Tibial nerve (tissue), 4 donors: Measurements from ENCODE around the gene PDE3A. TPM values are rescaled to one million over a fixed set of nuclear protein-coding genes. Genes with fewer than 3 reads are reported as not detected.

Experiments used
- DNase-seq, 2 donors: peaks; one replicate each; pipeline ENCODE4 v3.0.0-alpha.2; 2019; ENCODE audit warnings: low spot score in 2 of 2
- H3K27ac ChIP-seq, 4 donors: fragments of 200-600 bp; sonication (generic) in 3 of 4; one replicate each; pipeline ENCODE4 v1.5.1; 2017 to 2019; ENCODE audit warnings: mild to moderate bottlenecking in 1 of 4
- H3K27me3 ChIP-seq, 2 donors: fragments of 200-600 bp; sonication (generic) in 1 of 2; one replicate each; pipeline versions ENCODE4 v1.5.1 to v1.6.0; 2017 to 2019
- H3K36me3 ChIP-seq, 3 donors: fragments of 200-600 bp; sonication (generic); one replicate each; pipeline ENCODE4 v1.5.1; 2018 to 2019
- H3K4me1 ChIP-seq, 4 donors: fragments of 200-600 bp; sonication (generic) in 3 of 4; one replicate each; pipeline ENCODE4 v1.5.1; 2017 to 2019
- H3K4me3 ChIP-seq, 4 donors: fragments of 200-600 bp; sonication (generic) in 3 of 4; one replicate each; pipeline ENCODE4 v1.5.1; 2017 to 2019; ENCODE audit warnings: mild to moderate bottlenecking in 1 of 4, moderate library complexity in 1 of 4
- H3K9me3 ChIP-seq, 4 donors: fragments of 200-600 bp; sonication (generic) in 3 of 4; one replicate each; pipeline ENCODE4 v1.5.1; 2017 to 2019
- EP300 ChIP-seq, 2 donors: sonication (generic); formaldehyde crosslinking; IDR thresholded peaks; one replicate each; pipeline ENCODE4 v1.6.1; 2017; ENCODE audit warnings: antibody characterized with exemption in 2 of 2, mild to moderate bottlenecking in 1 of 2
- POLR2A ChIP-seq, 2 donors: fragments of 450-650 bp; IDR thresholded peaks; one replicate each; pipeline ENCODE4 v1.6.1; 2017; ENCODE audit warnings: antibody characterized with exemption in 2 of 2, mild to moderate bottlenecking in 2 of 2, moderate library complexity in 2 of 2
- WGBS, 2 donors: methylation state at CpG; one replicate each; pipeline ENCODE4 v1.1.5; 2018; 5-methylcytosine and 5-hydroxymethylcytosine counted together
- total RNA-seq, 4 donors: library from RNA; depleted of rRNA; stranded (reverse); fragments of >200 nt; gene quantifications; one replicate each; pipeline ENCODE4 v1.1.0, GENCODE V29; 2016
- TF ChIP-seq, protein P1 (sequence below), 5 experiments: fragments of 200-600 bp in 3 of 5; fragments of 450-650 bp in 2 of 5; sonication (generic) in 3 of 5; IDR thresholded peaks; one replicate each; pipeline ENCODE4 v1.5.1; 2016 to 2019; ENCODE audit warnings: antibody characterized with exemption in 5 of 5, mild to moderate bottlenecking in 3 of 5, moderate library complexity in 2 of 5

PDE3A gene
- total RNA-seq, 4 donors from 2014 or later, result 11.4 to 17.6 (median 12.9) TPM

DNA sequence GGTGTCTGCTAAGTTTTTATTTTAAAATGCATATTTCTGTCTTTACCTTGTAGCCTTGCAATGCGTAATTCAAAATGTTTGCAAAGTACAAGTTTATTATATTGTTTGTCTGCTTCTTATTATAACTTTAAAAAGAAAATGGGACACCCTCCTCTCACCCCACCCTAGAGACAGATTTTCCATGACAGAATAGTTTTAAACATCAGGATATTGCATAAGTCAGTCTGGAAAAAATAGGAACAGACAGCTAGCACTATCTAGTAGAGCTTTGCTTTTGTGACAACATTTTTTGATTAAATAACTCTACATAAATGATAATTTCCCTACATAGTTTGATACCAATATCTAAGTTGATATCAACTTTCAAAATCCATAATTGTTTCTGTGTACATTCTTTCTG is 71.3 kb downstream of the PDE3A start:
- 49 to 82% methylated on average over 1 of the region's 1 CpG for WGBS, 2 donors
- Histone ChIP-seq H3K36me3 (no peaks in the 10 kb centered on the region), H3K4me1 (peaks cover 0 to 22% (median 2%) of the 10 kb centered on the region in 4 donors), H3K9me3 (no peaks in the 10 kb centered on the region), H3K27ac (peak overlapping the region in 1 of 4 donors; percentile 50), H3K27me3 (no peaks in the 10 kb centered on the region), H3K4me3 (no peak overlapping the region)
- TF ChIP-seq, protein P1, sequence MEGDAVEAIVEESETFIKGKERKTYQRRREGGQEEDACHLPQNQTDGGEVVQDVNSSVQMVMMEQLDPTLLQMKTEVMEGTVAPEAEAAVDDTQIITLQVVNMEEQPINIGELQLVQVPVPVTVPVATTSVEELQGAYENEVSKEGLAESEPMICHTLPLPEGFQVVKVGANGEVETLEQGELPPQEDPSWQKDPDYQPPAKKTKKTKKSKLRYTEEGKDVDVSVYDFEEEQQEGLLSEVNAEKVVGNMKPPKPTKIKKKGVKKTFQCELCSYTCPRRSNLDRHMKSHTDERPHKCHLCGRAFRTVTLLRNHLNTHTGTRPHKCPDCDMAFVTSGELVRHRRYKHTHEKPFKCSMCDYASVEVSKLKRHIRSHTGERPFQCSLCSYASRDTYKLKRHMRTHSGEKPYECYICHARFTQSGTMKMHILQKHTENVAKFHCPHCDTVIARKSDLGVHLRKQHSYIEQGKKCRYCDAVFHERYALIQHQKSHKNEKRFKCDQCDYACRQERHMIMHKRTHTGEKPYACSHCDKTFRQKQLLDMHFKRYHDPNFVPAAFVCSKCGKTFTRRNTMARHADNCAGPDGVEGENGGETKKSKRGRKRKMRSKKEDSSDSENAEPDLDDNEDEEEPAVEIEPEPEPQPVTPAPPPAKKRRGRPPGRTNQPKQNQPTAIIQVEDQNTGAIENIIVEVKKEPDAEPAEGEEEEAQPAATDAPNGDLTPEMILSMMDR (IDR thresholded peaks at IDR 0.05), result no peak
- TF ChIP-seq EP300 (IDR thresholded peaks at IDR 0.05) (no peak), POLR2A (IDR thresholded peaks at IDR 0.05) (no peak)
- DNase-seq, result no peak

DNA sequence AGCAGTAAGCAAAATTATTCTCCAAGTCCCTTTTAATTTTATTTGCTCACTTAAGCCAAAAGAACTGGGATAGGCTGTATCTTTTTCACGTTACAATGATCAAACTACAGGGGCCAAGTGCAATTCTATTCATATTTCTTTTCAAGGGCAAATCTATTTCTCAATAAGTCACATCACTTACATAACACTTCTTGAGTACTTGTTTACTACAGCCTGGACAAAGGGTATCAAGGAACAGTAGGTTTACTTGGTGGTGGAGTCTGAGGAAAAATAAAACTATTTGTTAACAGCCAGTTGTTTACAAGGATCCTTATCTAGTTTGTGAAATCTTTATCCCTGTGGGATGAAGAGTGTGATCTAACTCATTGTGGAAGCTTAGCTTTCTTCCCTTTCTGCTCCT is 72.1 kb downstream of the PDE3A start:
- no peaks in the 10 kb centered on the region for H3K9me3 ChIP-seq
- no peak for DNase-seq
- TF ChIP-seq, protein P1 (IDR thresholded peaks at IDR 0.05), result no peak
- peak in 1 of 2 donors; percentile 72 for TF ChIP-seq EP300 (IDR thresholded peaks at IDR 0.05)
- H3K36me3 ChIP-seq, result no peaks in the 10 kb centered on the region
- H3K27me3 ChIP-seq, result no peaks in the 10 kb centered on the region
- peak overlapping the region in 2 of 4 donors; percentile 50 to 54 for H3K27ac ChIP-seq
- WGBS, 2 donors, result 19 to 28% methylated on average over 1 of the region's 1 CpG
- no peak overlapping the region for H3K4me3 ChIP-seq
- peaks cover 0 to 22% (median 2%) of the 10 kb centered on the region in 4 donors for H3K4me1 ChIP-seq

DNA sequence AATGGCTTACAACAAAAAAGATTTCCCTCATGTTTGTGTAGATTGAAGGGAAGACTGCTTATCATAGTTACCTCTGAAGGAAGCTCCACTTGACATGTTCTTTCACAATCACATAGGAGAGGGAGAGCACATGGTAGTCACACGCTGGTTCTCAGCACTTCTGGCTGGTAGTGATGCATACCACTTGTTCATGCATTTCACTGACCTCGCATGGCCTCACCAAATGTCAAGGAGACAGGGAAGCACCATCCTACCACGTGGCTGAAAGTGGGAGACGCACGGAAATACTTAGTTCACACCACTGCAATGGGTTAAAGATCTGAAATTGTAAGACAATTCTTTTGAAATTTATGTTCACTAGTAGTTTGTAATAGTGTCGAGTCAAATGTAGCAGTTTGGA is 74.0 kb downstream of the PDE3A start:
- no peak for DNase-seq
- H3K4me1 ChIP-seq, result peaks cover 0 to 22% (median 2%) of the 10 kb centered on the region in 4 donors
- no peaks in the 10 kb centered on the region for H3K9me3 ChIP-seq
- WGBS, 2 donors, result 75 to 81% methylated on average over 6 of the region's 6 CpGs
- no peaks in the 10 kb centered on the region for H3K36me3 ChIP-seq
- TF ChIP-seq POLR2A (IDR thresholded peaks at IDR 0.05), result no peak
- no peak for TF ChIP-seq EP300 (IDR thresholded peaks at IDR 0.05)
- TF ChIP-seq, protein P1 (IDR thresholded peaks at IDR 0.05), result no peak
- H3K27ac ChIP-seq, result no peak overlapping the region
- H3K4me3 ChIP-seq, result no peak overlapping the region
- H3K27me3 ChIP-seq, result no peaks in the 10 kb centered on the region

DNA sequence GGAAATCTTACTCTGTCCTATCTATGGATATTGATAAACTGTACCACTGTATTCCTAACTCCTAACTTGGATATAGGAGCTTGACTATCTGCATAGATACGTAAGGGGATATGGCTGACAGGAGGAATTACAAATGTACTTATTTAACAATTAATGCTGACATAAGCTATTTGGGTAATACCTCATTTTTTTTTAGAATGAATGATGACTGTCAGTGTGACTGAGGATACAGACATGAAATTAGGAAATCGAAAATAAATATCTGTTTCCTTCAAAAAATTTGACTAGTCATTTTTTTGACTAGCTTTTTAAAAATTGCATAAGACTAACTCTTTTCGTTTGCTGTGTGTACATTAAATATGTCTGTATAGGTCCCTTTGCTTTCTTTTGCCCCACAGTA is 74.9 kb downstream of the PDE3A start:
- Histone ChIP-seq H3K36me3 (no peaks in the 10 kb centered on the region), H3K9me3 (no peaks in the 10 kb centered on the region), H3K4me3 (no peak overlapping the region), H3K4me1 (peaks cover 0 to 17% (median 2%) of the 10 kb centered on the region in 4 donors), H3K27me3 (no peaks in the 10 kb centered on the region), H3K27ac (no peak overlapping the region)
- no peak for TF ChIP-seq POLR2A (IDR thresholded peaks at IDR 0.05)
- no peak for TF ChIP-seq EP300 (IDR thresholded peaks at IDR 0.05)
- TF ChIP-seq, protein P1 (IDR thresholded peaks at IDR 0.05), result no peak
- DNase-seq, result no peak
- 80 to 86% methylated on average over 3 of the region's 3 CpGs for WGBS, 2 donors

DNA sequence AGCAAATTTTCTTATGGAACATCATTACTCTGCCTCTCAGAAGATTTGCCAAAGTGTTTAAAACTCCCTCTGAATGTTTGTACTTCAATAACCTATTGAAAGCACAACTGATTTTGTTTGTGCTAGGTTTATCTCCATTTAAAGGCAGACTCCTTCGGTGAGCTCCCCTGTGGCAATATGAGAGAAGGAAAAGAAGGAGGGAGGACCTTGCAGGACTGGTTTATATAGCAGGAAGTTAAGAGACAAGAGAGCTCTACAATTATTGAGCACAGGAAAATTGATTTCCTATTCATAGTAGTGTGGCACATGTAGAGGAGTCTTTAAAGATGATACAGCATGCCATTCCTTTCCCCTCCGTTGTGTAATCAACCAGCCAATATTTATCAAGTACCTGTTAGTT is 75.5 kb downstream of the PDE3A start:
- Histone ChIP-seq H3K36me3 (no peaks in the 10 kb centered on the region), H3K27ac (no peak overlapping the region), H3K4me3 (no peak overlapping the region), H3K4me1 (peaks cover 0 to 15% (median 2%) of the 10 kb centered on the region in 4 donors), H3K27me3 (no peaks in the 10 kb centered on the region), H3K9me3 (no peaks in the 10 kb centered on the region)
- no peak for DNase-seq
- WGBS, 2 donors, result 64 to 68% methylated on average over 2 of the region's 2 CpGs
- no peak for TF ChIP-seq POLR2A (IDR thresholded peaks at IDR 0.05)
- TF ChIP-seq, protein P1 (IDR thresholded peaks at IDR 0.05), result no peak
- no peak for TF ChIP-seq EP300 (IDR thresholded peaks at IDR 0.05)
